GM19328 (cell line): Measurements from ENCODE around the gene ZBTB48.
"Not testable (repeated sequence)": the region's sequence is repeated elsewhere in the genome, so short reads cannot be mapped to it uniquely, and the experiment has no call there.

Experiments used
- ATAC-seq: cut with Tn5 transposase; IDR thresholded peaks from one replicate; pipeline ENCODE4 v1.9.1; 2021; ENCODE audit warnings: mild to moderate bottlenecking, moderate library complexity; ENCODE audit not compliant: unreplicated experiment

Gene ZBTB48

DNA sequence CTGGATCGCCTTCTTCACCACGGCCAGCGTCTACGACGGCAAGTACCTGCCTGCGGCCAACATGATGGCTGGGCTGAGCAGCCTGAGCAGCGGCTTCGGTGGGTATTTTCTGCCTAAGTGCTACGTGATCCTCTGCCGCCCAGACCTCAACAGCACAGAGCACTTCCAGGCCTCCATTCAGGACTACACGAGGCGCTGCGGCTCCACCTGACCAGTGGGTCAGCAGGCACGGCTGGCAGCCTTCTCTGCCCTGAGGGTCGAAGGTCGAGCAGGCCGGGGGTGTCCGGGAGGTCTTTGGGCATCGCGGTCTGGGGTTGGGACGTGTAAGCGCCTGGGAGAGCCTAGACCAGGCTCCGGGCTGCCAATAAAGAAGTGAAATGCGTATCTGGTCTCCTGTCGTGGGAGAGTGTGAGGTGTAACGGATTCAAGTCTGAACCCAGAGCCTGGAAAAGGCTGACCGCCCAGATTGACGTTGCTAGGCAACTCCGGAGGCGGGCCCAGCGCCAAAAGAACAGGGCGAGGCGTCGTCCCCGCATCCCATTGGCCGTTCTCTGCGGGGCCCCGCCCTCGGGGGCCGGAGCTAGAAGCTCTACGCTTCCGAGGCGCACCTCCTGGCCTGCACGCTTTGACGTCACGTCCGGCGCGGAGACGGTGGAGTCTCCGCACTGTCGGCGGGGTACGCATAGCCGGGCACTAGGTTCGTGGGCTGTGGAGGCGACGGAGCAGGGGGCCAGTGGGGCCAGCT, at the start of gene ZBTB48:
Gene ZBTB48 (plus strand): TSS at position 621 of the 745 bp plus-strand sequence. CDS start 616 bp downstream, outside the sequence.
- peak; percentile 98 for ATAC-seq

DNA sequence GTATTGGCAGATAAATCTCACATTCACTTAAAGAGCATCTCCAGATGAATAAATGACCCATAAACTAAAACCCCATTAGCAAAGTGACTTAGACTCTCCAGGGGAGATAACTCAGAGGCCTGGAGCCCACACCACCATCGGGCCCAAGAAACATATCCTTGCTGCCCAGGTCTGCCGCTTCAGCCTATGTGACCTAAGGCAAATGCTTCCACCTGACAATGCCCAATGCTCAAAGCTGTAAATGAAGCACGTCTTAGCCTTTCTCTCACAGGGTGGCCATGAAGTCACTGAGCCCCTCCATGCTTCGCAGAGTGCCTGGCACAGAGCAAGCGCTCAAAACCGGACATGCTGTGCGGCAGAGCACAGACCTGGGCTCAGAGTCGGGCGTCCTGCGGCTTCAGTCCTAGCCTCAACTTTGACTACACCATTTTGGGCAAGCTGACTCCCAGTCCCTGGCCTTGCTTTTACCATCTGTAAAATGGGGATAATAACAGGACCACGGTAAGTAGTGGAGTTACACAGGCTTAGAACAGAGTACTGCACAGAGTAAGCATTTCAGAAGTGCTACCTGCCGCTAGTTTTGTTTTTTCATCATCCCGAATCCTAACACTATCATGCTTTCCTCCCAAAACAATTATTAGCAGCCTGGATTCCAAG, 49.2 kb upstream of the ZBTB48 start:
- no peak for ATAC-seq

DNA sequence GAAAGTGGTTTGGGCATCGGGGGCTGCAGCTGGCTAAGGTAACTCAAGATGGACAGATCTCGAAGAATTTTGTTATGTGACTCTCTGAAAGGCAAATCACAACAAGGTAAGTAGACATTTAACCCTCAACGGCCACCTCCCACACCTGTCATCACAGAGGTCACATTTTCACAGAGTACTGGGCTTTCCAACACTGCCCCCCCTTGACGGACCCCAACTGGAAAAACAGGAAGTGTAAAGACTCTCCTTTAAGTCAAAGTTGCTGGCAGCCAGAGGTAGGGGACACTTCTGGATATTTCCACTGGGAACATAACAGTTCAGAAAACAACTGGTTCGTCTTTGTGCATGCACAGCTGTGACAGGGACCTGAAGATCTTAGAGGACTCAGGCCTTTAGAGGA, 47.8 kb upstream of the ZBTB48 start:
- ATAC-seq: no peak

DNA sequence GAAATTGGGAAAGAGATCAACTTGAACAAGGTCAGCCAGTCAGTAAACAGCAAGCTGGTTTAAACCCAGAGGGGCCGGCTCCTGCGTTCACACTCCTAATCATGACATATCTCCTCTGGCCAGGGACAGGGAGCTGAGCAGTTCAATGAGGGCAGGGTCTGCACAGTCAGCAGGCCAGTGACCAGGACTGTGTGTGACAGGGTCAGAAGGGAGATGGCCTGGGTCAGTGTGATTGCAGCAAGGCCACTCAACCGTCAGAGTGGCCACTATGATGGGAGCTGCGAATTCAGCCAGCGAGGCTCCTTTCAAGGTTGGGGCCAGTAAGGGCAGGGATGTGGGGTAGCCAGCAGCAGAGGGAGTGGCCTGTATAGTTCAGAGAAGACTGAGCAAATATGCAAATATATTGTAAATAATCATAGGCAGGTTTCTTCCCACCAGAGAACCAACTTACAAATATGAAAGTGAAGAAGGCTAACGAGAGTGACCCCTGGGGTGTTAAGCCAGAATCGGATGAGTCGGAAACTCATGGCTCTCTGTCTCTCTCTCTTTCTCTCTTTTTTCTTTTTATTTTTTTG, 45.5 kb upstream of the ZBTB48 start:
- ATAC-seq: no peak

DNA sequence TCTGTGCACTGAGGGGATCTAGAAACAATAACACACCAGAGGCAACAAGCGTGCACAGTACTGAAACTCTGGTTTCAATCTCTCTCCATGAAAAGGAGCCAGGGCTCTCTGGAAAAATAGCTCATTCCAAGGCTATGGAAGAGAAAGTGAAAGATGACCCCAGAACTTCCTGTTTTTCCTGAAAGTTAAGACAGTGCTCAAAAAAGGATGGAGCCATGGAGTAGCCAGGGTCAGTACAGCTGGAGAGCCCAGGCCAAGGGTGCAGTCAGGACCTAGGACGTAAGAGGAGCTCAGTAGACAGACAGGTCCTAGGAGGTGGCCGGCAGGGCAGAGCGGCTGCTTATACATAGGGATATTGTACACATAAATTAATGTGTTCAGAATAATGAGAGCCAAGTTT, 44.6 kb upstream of the ZBTB48 start:
- no peak for ATAC-seq

DNA sequence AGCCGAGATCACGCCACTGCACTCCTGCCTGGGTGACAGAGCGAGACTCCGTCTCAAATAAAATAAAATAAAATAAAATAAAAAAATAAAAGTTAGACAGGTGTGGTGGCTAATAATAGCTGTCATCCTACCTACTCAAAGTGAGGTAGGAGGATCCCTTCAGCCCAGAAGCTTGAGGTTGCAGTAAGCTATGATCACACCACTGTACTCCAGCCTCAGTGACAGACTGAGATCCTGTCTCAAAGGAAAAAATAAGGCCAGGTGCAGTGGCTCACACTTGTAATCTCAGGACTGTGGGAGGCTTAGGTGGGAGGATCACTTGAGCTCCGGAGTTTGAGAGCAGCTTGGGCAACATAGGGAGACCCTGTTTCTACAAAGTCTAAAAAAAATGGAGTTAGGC, 43.5 kb upstream of the ZBTB48 start:
- ATAC-seq: no peak

DNA sequence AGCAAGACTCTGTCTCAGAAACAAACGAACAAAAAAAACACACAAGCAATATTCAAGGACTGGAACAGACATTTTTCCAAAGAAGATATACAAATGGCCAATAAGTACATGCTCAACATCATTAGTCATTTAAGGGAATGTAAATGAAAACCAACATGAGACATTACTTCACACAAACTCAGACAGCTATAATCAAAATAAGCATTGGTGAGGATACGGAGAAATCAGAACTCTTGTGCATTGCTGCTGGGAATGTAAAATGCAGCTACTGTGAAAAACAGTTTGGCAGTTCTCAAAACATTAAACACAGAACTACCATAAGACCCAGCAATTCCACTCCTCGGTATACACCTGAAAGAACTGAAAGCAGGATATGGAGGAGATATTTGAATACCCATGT, 40.8 kb upstream of the ZBTB48 start:
- no peak for ATAC-seq

DNA sequence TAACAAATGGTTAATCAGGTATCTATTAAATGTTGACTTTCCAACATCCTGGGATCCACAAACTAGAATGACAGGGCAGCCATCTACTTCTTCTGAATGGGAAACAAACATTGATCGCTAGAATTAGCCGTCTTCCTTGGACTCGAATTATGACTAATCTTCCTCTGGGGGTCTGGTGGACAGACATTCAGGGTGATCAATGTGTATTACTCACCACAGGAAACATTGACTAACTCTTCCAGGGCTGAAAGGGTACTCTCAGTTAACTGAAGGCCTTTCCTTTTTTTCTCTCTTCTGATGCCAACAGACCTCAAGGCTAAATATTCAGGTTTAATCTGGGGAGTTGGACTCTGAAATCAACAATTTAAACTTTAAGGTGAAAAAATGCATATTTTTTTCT, 35.0 kb upstream of the ZBTB48 start:
- ATAC-seq: no peak

DNA sequence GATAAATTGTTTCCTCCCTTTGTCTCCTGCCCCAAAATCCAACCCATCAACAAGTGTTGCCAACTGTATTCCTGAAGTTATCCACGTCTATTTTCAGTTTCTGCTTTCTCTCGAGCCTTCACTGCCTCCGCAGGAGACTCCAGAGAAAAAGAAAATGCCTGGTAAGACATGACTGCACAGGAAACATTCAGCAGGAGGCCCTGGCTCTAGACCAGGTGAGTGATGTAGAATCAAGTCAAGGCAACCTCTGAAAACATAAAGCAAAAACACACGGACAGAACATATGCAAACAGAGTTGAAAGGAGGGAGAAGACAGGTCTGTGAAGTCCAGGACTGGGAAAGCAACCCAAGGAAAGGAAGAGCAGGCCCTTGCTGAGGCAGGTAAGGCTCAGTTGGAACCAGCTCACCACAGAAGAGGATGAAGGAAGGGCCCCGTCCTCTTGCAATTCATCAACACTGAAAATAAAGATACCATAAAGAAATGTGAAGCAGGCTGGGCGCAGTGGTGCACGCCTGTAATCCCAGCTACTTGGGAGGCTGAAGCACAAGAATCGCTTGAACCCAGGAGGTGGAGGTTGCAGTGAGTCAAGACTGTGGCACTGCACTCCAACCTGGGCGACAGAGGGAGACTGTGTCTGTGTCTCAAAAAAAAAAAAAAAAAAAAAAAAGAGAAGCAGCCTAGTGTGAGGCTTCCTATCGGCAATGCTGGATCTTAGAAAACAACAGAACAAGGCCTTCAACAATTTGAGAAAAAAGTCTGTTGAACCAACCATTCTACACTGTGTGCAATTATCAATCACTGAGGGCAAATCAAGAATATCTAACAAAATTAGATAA, 34.3 kb upstream of the ZBTB48 start:
- ATAC-seq: no peak

DNA sequence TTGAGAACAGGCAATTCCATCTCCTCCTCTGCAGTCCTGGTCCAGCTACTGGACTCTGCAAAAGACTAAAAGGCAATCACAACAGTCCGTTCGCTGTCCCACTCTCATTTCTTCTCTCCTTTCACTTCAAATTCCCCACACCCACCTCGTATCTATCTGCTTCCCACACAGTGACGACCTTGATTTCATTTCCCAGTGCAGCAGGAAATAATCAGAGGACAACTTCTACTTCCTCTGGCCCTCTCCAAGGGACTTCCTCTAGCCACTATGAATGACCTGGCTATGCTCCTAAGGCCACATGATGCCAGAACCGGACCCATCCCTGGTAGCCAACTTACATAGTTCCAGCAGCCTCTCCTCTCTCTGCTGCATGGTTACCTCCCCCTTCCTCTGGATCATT, 33.5 kb upstream of the ZBTB48 start:
- ATAC-seq: no peak

DNA sequence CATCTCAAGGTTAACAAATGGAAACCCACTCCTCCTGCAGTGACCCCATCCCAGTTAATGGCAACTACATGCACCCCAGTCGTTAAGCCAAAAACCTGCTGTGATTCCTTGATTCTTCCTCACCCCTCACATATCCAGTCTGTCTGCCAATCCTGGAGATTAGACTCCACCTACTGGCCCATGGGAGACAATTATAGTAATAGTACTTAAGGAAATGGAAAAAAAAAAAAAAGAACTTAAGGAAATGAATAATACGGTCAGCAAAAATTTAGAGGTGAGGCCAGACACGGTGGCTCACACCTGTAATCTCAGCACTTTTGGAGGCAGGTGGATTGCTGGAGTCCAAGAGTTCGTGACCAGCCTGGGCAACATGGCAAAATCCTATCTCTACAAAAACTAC, 32.5 kb upstream of the ZBTB48 start:
- ATAC-seq: no peak

DNA sequence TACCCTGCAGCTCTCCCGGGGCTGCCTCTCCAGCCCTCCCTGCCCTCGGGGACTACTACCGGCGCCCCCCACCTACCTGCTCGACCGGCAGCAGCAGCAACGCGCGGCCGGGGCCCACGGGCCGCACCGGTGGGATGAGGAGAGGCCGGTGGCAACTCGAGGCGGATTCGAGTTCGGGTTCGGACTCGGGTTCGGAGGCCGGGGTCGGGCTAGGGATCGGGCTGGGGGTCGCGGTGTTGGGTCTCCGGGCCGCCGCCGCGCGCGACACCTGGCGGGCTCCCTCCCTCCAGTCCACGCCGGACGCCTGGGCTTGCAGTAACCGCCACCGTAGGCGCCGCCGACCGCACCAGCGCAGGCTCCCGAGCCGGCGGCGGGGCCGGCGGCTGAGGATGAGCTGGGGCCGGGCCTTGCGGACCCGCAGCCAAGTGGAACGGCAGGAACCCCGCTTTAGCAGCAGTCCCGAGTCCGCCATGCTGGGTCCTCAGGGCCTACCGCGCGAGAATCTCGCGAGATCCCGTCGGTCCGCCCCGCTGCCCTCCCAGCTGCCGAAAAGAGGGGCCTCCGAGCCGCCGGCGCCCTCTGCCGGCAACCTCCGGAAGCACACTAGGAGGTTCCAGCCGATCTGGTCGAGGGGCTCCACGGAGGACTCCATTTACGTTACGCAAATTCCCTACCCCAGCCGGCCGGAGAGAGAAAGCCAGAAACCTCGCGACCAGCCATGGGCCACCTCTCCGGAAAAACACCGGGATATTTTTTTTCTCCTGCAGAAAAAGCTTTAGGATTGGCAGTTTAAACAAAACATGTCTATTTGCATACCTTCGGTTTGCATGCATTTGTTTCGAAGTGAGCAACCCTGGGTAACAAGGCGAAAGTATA, 25.5 kb upstream of the ZBTB48 start, which contains the start of gene NOL9:
Gene NOL9 (minus strand): TSS at position 483 of the 876 bp plus-strand sequence. CDS start 11 bp downstream, at position 472.
- ATAC-seq: peak; percentile 83

DNA sequence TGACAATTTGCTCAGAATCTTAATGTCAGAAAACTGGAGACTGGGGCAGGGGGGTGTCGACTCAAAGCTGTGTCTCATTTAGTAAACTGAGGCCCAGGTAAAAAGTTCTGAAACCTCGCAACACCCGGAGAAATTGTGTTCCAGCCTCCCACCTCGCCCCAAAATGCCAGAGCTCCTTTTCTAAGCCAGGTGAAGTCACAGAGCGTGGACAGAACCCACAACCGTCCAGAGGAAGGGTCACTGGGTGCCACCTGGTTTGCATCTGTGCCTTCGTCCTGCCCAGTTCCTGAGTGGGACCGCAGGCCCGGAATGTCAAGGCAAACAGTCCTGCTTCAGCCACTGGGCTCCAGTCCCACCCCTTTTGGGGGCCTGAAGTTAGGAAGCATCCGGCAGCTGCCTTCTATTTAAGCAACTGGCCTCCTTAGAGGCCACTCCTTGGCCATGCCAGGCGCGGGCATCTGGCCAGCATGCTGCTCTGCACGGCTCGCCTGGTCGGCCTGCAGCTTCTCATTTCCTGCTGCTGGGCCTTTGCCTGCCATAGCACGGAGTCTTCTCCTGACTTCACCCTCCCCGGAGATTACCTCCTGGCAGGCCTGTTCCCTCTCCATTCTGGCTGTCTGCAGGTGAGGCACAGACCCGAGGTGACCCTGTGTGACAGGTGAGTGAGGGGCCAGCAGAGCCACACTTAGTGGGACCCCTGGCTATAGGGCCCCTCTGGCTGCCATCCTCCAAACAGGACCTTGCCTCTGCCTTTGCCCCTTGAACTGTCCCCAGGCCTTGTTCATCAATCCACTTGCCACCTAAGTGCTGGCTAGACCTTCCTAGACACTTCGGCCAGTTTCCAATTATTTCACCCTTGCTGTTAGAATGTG, 24.7 kb upstream of the ZBTB48 start, which contains the start of gene TAS1R1:
Gene TAS1R1 (plus strand): TSS at position 401 of the 872 bp plus-strand sequence. CDS start 67 bp downstream, at position 468.
- ATAC-seq: no peak

DNA sequence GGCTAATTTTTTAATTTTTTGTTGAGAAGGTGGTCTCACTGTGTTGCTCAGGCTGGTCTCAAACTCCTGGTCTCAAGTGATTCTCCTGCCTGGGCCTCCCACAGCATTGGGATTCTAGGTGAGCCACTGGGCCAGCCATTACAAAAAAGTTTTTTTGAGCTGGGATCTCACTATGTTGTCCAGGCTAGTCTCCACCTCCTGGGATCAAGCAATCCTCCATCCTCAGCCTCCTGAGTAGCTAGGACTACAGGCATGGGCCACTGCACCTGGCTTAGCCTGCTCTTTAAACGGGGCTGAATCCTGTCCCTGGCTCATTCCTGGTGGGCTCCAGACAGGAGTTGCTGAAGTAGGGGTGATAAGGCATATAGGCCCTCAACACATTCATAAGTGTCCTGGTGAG, 22.2 kb upstream of the ZBTB48 start:
- no peak for ATAC-seq

DNA sequence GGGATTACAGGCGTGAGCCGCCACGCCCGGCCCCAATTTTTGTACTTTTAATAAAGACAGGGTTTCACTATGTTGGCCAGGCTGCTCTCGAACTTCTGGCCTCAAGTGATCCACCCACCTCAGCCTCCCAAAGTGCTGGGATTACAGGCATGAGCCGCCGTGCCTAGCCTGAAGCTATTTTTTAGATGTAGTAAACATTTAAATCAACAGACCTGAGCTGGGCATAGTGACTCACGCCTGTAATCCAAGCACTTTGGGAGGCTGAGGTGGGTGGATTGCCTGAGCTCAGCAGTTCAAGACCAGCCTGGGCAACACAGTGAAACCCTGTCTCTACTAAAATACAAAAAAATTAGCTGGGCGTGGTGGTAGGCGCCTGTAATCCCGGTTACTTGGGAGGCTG, 20.6 kb upstream of the ZBTB48 start:
- ATAC-seq: not testable (repeated sequence)

DNA sequence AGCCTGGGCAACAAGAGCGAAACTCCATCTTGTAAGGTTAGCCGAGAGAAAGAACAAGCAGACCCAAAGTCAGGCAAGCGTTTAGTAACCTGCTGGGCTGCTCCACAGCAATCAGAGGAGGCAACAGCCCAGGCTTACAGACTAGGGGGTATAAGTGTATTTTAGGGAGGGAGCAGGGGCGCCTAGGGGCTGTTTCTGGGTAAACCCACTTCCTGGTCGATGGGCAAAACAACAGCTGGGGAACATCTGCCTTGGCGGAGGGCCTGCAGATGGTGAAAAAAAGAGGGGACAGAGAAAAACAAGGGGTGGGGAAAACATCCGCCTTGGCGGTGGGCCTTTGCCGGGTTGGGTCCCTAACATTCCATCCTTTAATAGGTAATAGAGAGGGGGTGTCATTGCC, 19.5 kb upstream of the ZBTB48 start:
- no peak for ATAC-seq

DNA sequence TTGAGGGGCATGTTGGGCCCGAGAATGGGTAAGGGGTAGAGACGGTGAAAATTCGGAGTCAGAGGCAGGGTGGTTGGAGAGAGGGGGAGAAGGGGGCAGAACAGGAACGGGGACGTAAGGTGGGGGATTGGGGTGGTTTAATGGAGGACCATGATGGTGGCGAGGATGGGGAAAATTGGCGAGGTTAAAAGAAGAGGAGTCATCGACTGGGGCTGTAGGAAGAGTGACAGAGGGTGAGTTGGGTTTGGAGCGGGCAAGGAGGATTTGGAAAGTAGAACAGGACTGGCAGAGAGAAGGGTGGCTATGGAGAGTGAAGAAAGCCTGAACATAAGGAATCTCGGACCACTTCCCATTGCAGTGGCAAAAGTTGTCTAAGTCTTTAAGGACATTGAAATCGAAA, 10.8 kb upstream of the ZBTB48 start:
- ATAC-seq: no peak

DNA sequence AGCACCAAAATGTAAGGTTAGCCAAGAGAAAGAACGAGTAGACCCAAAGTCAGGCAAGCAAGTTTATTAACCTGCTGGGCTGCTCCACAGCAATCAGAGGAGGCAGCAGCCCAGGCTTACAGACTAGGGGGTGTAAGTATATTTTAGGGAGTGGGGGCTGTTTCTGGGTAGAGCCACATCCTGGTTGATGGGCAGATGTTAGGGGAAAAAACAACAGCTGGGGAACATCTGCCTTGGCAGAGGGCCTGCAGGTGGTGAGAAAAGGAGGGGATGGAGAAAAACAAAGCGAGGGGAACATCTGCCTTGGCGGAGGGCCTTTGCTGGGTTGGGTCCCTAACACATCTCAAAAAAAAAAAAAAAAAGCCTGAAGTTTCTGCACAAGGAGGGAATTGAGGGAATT, 9.7 kb upstream of the ZBTB48 start:
- no peak for ATAC-seq

DNA sequence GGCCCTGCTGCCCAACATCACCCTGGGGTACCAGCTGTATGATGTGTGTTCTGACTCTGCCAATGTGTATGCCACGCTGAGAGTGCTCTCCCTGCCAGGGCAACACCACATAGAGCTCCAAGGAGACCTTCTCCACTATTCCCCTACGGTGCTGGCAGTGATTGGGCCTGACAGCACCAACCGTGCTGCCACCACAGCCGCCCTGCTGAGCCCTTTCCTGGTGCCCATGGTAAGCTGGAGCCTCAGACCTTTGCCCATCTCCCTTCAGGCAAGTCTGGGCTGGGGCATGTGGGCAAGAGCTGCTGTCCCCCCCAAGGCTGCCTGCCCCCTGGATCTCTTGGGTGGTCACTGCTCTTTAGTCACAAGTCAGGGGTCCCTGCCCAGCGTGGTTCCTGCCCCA, 8.8 kb upstream of the ZBTB48 start:
- no peak for ATAC-seq
